ENCODE results near the gene ARHGEF39. TPM values are rescaled to one million over a fixed set of nuclear protein-coding genes. Genes with fewer than 3 reads are reported as not detected.

ARHGEF39 gene
- total RNA-seq, 1 donor from 2014 or later: 1.6 TPM

GRCh38 chr9:35629597-35629996, 35.4 kb downstream of the ARHGEF39 start:
- Mint-ChIP-seq H3K27ac (ENCODE audit: unreplicated experiment) (no peak overlapping the region), H3K9me3 (ENCODE audit: unreplicated experiment) (no peaks in the 10 kb centered on the region), H3K36me3 (ENCODE audit: unreplicated experiment) (peaks cover 1% of the 10 kb centered on the region), H3K4me3 (ENCODE audit: unreplicated experiment) (no peak overlapping the region), H3K4me1 (ENCODE audit: unreplicated experiment) (no peaks in the 10 kb centered on the region), H3K27me3 (ENCODE audit: unreplicated experiment) (peaks cover under 1% of the 10 kb centered on the region)
- TF ChIP-seq CTCF (IDR thresholded peaks at IDR 0.05): no peak
- DNase-seq (ENCODE audit: extremely low spot score, unreplicated experiment): no peak

- Mint-ChIP-seq H3K9me3 (ENCODE audit: unreplicated experiment) (no peaks in the 10 kb centered on the region), H3K4me1 (ENCODE audit: unreplicated experiment) (no peaks in the 10 kb centered on the region), H3K27me3 (ENCODE audit: unreplicated experiment) (no peaks in the 10 kb centered on the region), H3K27ac (ENCODE audit: unreplicated experiment) (no peak overlapping the region), H3K4me3 (ENCODE audit: unreplicated experiment) (no peak overlapping the region), H3K36me3 (ENCODE audit: unreplicated experiment) (peaks cover 1% of the 10 kb centered on the region)
- no peak for TF ChIP-seq CTCF (IDR thresholded peaks at IDR 0.05)
- DNase-seq (ENCODE audit: extremely low spot score, unreplicated experiment): no peak
These were observed 36.5 kb downstream of the ARHGEF39 start for GRCh38 chr9:35628389-35628991.

DNA sequence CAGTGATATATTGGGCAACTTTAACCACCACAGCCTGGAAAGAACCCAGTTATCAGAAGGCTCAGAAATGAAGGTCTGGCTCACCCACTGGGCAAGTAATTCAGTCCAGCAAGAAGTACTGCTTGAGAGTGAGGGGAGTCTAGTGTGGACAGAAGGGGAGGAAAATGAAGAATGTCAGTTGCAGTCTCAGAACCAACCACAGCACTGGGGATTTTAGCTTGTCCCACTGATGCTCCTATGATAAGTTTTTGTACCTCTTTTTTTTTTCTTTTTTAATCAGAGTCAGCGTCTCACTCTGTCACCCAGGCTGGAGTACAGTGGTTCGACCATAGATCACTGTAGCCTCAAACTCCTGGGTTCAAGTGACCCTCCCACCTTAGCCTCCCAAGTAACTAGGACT, 37.4 kb downstream of the ARHGEF39 start:
- Mint-ChIP-seq H3K4me1 (ENCODE audit: unreplicated experiment) (no peaks in the 10 kb centered on the region), H3K27ac (ENCODE audit: unreplicated experiment) (no peak overlapping the region), H3K27me3 (ENCODE audit: unreplicated experiment) (no peaks in the 10 kb centered on the region), H3K36me3 (ENCODE audit: unreplicated experiment) (peaks cover 1% of the 10 kb centered on the region), H3K9me3 (ENCODE audit: unreplicated experiment) (no peaks in the 10 kb centered on the region), H3K4me3 (ENCODE audit: unreplicated experiment) (no peak overlapping the region)
- TF ChIP-seq CTCF (IDR thresholded peaks at IDR 0.05): no peak
- no peak for DNase-seq (ENCODE audit: extremely low spot score, unreplicated experiment)

DNA sequence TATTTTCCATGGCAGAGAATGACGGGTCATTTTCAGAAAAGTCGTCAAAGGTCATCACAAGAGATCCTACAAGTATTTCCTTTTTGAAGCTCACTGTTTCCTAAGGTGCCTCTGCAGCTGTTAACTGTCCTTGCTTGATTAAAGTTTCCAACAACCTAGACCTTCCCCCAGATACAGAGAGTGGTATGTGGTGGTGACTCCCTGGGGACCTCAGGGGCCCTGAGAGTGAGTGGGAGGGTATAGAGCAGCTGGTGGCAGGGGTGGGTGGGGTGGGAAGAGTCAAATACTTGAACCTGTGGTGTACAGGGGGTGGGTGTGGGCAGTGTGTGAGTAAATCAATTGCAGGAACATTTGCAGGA, 45.2 kb downstream of the ARHGEF39 start:
- no peak for DNase-seq (ENCODE audit: extremely low spot score, unreplicated experiment)
- H3K27me3 Mint-ChIP-seq (ENCODE audit: unreplicated experiment): peaks cover 31% of the 10 kb centered on the region
- H3K27ac Mint-ChIP-seq (ENCODE audit: unreplicated experiment): no peak overlapping the region
- peaks cover 6% of the 10 kb centered on the region for H3K4me1 Mint-ChIP-seq (ENCODE audit: unreplicated experiment)
- H3K4me3 Mint-ChIP-seq (ENCODE audit: unreplicated experiment): no peak overlapping the region
- H3K36me3 Mint-ChIP-seq (ENCODE audit: unreplicated experiment): no peaks in the 10 kb centered on the region
- H3K9me3 Mint-ChIP-seq (ENCODE audit: unreplicated experiment): no peaks in the 10 kb centered on the region
- no peak for TF ChIP-seq CTCF (IDR thresholded peaks at IDR 0.05)

DNA sequence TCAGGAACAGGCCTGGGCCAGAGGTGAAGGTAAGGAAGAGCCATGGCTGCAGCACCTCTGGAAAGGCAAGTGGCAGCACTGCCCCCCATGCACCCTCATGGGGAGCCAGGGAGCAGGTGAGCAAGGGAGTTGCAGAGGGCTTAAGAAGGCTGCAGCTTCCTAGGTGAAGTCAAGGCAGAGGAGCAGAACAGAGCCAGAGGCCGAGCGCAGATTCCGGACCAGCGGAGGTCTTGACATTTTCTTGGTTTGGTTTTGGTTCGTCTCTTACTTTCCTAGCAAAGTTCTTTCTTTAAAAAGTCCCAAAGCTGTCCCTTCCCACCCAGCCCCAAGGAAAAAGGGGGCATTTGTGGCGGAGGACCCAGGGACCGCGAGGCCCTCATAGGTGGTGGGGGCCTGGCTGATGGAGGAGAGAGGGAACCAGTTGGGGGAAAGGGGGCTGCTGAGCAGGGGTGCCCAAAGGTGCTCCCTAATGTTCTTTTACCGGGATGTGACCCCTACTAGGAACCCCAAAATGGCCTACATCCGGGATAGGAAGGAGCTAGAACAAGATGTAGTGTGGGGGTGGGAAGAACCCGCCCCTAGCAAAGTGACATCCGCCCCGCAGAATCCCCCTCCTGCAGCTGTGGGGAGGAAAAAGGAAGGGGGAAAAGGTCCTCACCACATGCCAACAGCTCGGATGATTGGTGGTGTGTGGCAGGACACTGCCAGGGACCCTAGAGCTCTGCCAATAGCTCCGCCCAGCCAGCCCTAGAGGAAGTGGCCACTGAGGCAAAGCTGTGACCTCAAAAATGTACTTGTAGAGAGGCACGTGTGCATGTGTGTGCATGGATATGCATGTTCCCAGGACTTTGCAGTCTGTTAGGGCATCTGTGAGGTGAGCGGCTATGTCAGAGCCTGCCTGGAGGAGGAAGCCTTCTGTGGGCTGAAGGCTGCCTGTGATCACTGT, 45.9 kb downstream of the ARHGEF39 start:
- Mint-ChIP-seq H3K27ac (ENCODE audit: unreplicated experiment) (no peak overlapping the region), H3K36me3 (ENCODE audit: unreplicated experiment) (no peaks in the 10 kb centered on the region), H3K4me3 (ENCODE audit: unreplicated experiment) (no peak overlapping the region), H3K9me3 (ENCODE audit: unreplicated experiment) (no peaks in the 10 kb centered on the region), H3K27me3 (ENCODE audit: unreplicated experiment) (peaks cover 38% of the 10 kb centered on the region), H3K4me1 (ENCODE audit: unreplicated experiment) (peaks cover 6% of the 10 kb centered on the region)
- no peak for TF ChIP-seq CTCF (IDR thresholded peaks at IDR 0.05)
- DNase-seq (ENCODE audit: extremely low spot score, unreplicated experiment): no peak
